ENCODE results near the gene SIPA1L3. TPM values are rescaled to one million over a fixed set of nuclear protein-coding genes. Genes with fewer than 3 reads are reported as not detected.

The SIPA1L3 gene
- total and polyA plus RNA-seq, 10 of the 15 experiments (the other 5 are each of a cell fraction or from before 2014, with no cell fraction given) = 0.24 to 66.2 (median 19.1) TPM

GRCh38 chr19:38130399-38130798 lies 223.4 kb downstream of the SIPA1L3 start:
- no peak overlapping the region for H3K9ac ChIP-seq (ENCODE audit: control insufficient read depth, insufficient read depth, low read length)
- no peak overlapping the region for H3K4me2 ChIP-seq (ENCODE audit: control insufficient read depth, insufficient read depth)
- H3K36me3 ChIP-seq (ENCODE audit: control insufficient read depth in 2 of 2, insufficient read depth in 2 of 2, low read length in 1 of 2) = peaks cover 3 to 5% of the 10 kb centered on the region in 2 experiments; a peak in 3 of 4 replicates
- no peaks in the 10 kb centered on the region; the same call in 1 of the 2 replicates for H4K20me1 ChIP-seq (ENCODE audit: control insufficient read depth, insufficient read depth)
- no peak overlapping the region for H3K4me3 ChIP-seq
- DNase-seq (ENCODE audit: low read depth, low spot score) = no peak
- ATAC-seq = no peak
- no peak overlapping the region for H2AFZ ChIP-seq (ENCODE audit: control insufficient read depth, low read depth, low read length)
- H3K9me3 ChIP-seq (replicated peaks; ENCODE audit: control insufficient read depth, insufficient read depth, low read length) = no peaks in the 10 kb centered on the region
- H3K79me2 ChIP-seq (ENCODE audit: control insufficient read depth, insufficient read depth, low read length) = no peaks in the 10 kb centered on the region
- in situ Hi-C loops (cut with MboI) (no loop called here), intact Hi-C loops (cut with micrococcal nuclease; ENCODE audit: unreplicated experiment) (no loop called here)
- ChIA-PET POLR2A (interaction anchor here (0.7 kb wide), 1 partner anchor 71 kb away, joined by 3 read pairs; no protein-coding TSS in a partner anchor), CTCF (no interaction called here), RAD21 (ENCODE audit: unreplicated experiment) (no interaction called here), SMC1A (ENCODE audit: uncharacterized antibody, unreplicated experiment) (no interaction called here)
- WGBS (ENCODE audit: insufficient coverage, insufficient replicate concordance, low lambda C conversion rate, missing lambda C conversion rate) = 97% methylated on average over 23 of the region's 25 CpGs
- no peaks in the 10 kb centered on the region for H3K27me3 ChIP-seq (replicated peaks in 1 of 2; ENCODE audit: control insufficient read depth in 2 of 2, insufficient read depth in 2 of 2, low read length in 1 of 2)
- BruUV-seq (replicated peaks) = no TSS peak
- H3K27ac ChIP-seq (ENCODE audit: control insufficient read depth, insufficient read depth) = no peak overlapping the region
- H3K4me1 ChIP-seq (ENCODE audit: control insufficient read depth, insufficient read depth, low read length) = no peaks in the 10 kb centered on the region
- no peak for FAIRE-seq
- TF ChIP-seq ZNF687 (IDR thresholded peaks at IDR 0.05) (no peak), STAT1 (conservative IDR thresholded peaks at IDR 0.05) (no peak), ZBTB33 (IDR thresholded peaks at IDR 0.05) (no peak), ASH2L (IDR thresholded peaks at IDR 0.05; ENCODE audit: borderline replicate concordance, low read depth) (no peak), SIN3A (IDR thresholded peaks at IDR 0.05; ENCODE audit: low read depth, low read length) (no peak), WRNIP1 (IDR thresholded peaks at IDR 0.05; ENCODE audit: borderline replicate concordance, low read depth, low read length) (no peak), SREBF2 (IDR thresholded peaks at IDR 0.05; ENCODE audit: low read length) (no peak), ZNF24 (IDR thresholded peaks at IDR 0.05) (no peak), BHLHE40 (IDR thresholded peaks at IDR 0.05; ENCODE audit: borderline replicate concordance in 1 of 2, low read depth in 2 of 2, low read length in 1 of 2) (no peak), SUPT20H (IDR thresholded peaks at IDR 0.05; ENCODE audit: borderline replicate concordance, control insufficient read depth, low read depth, low read length) (no peak), RFX5 (IDR thresholded peaks at IDR 0.05; ENCODE audit: low read depth, low read length) (no peak), E2F8 (IDR thresholded peaks at IDR 0.05; ENCODE audit: low read depth, partially characterized antibody) (no peak), ESRRA (IDR thresholded peaks at IDR 0.05; ENCODE audit: low read length) (no peak)

Measured in GM12878 (cell line).